IMR-90 (cell line): ENCODE data around the gene CRIM1. TPM values are rescaled to one million over a fixed set of nuclear protein-coding genes. Genes with fewer than 3 reads are reported as not detected.

Source experiments
- ATAC-seq: fragments of 200-7000 bp; cut with Tn5 transposase; 2 replicates; pipeline ENCODE4 v1.9.1; 2020; ENCODE audit warnings: low read depth, mild to moderate bottlenecking, moderate library complexity
- BruUV-seq: library from RNA; stranded (reverse); fragments of 400-500 nt; replicated peaks from 2 replicates; lab custom pipeline; 2021; lab: Mats Ljungman, UMichigan
- CTCF ChIA-PET: fragments of 300-600 bp; formaldehyde crosslinking; extraction: SDS; loops from one replicate; lab custom pipeline; 2021; ENCODE audit warnings: antibody characterized with exemption; lab: Yijun Ruan, JAX
- POLR2A ChIA-PET: fragments of 300-600 bp; sonication (Branson Sonifier 250); formaldehyde crosslinking; loops from one replicate; lab custom pipeline; 2022; ENCODE audit warnings: antibody characterized with exemption; ENCODE audit not compliant: unreplicated experiment; lab: Charles Lee
- DNase-seq: peaks from one replicate; pipeline ENCODE4 v3.0.0; 2013
- H2AFZ ChIP-seq: replicated peaks from 2 replicates; pipeline ENCODE3; 2013; ENCODE audit warnings: low read length, mild to moderate bottlenecking; ENCODE audit not compliant: poor library complexity
- H2AK5ac ChIP-seq: 2 replicates; pipeline ENCODE4 v1.6.1; 2013; ENCODE audit warnings: low read depth, low read length, inconsistent platforms
- H2AK9ac ChIP-seq: replicated peaks from 2 replicates; pipeline ENCODE3; 2013; ENCODE audit warnings: mild to moderate bottlenecking, low read depth, low read length, moderate library complexity; ENCODE audit not compliant: poor library complexity
- H2BK120ac ChIP-seq: 2 replicates; pipeline ENCODE4 v1.6.1; 2013; ENCODE audit warnings: low read depth, low read length, inconsistent platforms
- H2BK15ac ChIP-seq: 3 replicates; pipeline ENCODE4 v1.6.1; 2013; ENCODE audit warnings: low read depth, low read length, inconsistent platforms
- H2BK20ac ChIP-seq: 2 replicates; pipeline ENCODE4 v1.6.1; 2013; ENCODE audit warnings: low read depth, mild to moderate bottlenecking, inconsistent platforms, low read length, moderate library complexity
- H2BK5ac ChIP-seq: 2 replicates; pipeline ENCODE4 v1.6.1; 2013; ENCODE audit warnings: mild to moderate bottlenecking, low read depth, low read length, inconsistent platforms; ENCODE audit not compliant: poor library complexity, severe bottlenecking
- H3K14ac ChIP-seq: replicated peaks from 2 replicates; pipeline ENCODE4 v1.6.1; 2013; ENCODE audit warnings: low read depth, low read length, inconsistent platforms
- H3K18ac ChIP-seq: 2 replicates; pipeline ENCODE4 v1.6.1; 2013; ENCODE audit warnings: low read depth, low read length, control low read depth
- H3K23ac ChIP-seq: 2 replicates; pipeline ENCODE4 v1.6.1; 2013; ENCODE audit warnings: low read depth, low read length, inconsistent platforms
- H3K27ac ChIP-seq: 2 replicates; pipeline ENCODE4 v1.5.1; 2013; ENCODE audit warnings: mild to moderate bottlenecking, control low read depth, low read length; ENCODE audit not compliant: insufficient read depth
- H3K27me3 ChIP-seq: 2 replicates; pipeline ENCODE4 v1.6.1; 2013; ENCODE audit warnings: low read length; ENCODE audit not compliant: control insufficient read depth, insufficient read depth
- H3K36me3 ChIP-seq: 2 replicates; pipeline ENCODE4 v1.6.1; 2013; ENCODE audit warnings: low read length, mixed read lengths; ENCODE audit not compliant: control insufficient read depth, insufficient read depth
- H3K4ac ChIP-seq: 2 replicates; pipeline ENCODE4 v1.6.1; 2013; ENCODE audit warnings: low read depth, low read length, inconsistent platforms
- H3K4me1 ChIP-seq: 2 replicates; pipeline ENCODE4 v1.6.1; 2013; ENCODE audit warnings: low read length, mixed read lengths; ENCODE audit not compliant: control insufficient read depth, insufficient read depth
- H3K4me2 ChIP-seq: 2 replicates; pipeline ENCODE4 v1.6.1; 2013; ENCODE audit warnings: low read depth, mild to moderate bottlenecking, control low read depth, low read length, moderate library complexity
- H3K4me3 ChIP-seq: 2 replicates; pipeline ENCODE4 v1.5.1; 2013; ENCODE audit warnings: low read depth, mild to moderate bottlenecking, control low read depth, low read length, moderate library complexity; ENCODE audit not compliant: insufficient read depth
- H3K56ac ChIP-seq: 2 replicates; pipeline ENCODE4 v1.6.1; 2013; ENCODE audit warnings: low read length, inconsistent platforms; ENCODE audit not compliant: insufficient read depth; ENCODE audit errors: extremely low read depth
- H3K79me1 ChIP-seq, 2 experiments: 2 replicates each; pipeline ENCODE4 v1.6.1; 2013; ENCODE audit warnings: low read length in 2 of 2, inconsistent platforms in 1 of 2, low read depth in 1 of 2
- H3K9ac ChIP-seq: 2 replicates; pipeline ENCODE4 v1.6.1; 2013; ENCODE audit warnings: low read depth, low read length, control low read depth
- H3K9me1 ChIP-seq: 2 replicates; pipeline ENCODE4 v1.6.1; 2013; ENCODE audit warnings: low read length, inconsistent platforms; ENCODE audit not compliant: insufficient read depth
- H3K9me3 ChIP-seq: 2 replicates; pipeline ENCODE4 v1.6.1; 2013; ENCODE audit warnings: low read length; ENCODE audit not compliant: control insufficient read depth, insufficient read depth
- H4K20me1 ChIP-seq: 2 replicates; pipeline ENCODE4 v1.6.1; 2013; ENCODE audit warnings: low read length, inconsistent platforms; ENCODE audit not compliant: insufficient read depth
- H4K5ac ChIP-seq: 2 replicates; pipeline ENCODE4 v1.6.1; 2013; ENCODE audit warnings: mild to moderate bottlenecking, low read depth, low read length, control low read depth
- H4K8ac ChIP-seq, 2 experiments: 2 replicates each; pipeline ENCODE4 v1.6.1; 2013; ENCODE audit warnings: low read depth in 2 of 2, low read length in 2 of 2, control low read depth in 1 of 2, inconsistent platforms in 1 of 2
- H4K91ac ChIP-seq: 2 replicates; pipeline ENCODE4 v1.6.1; 2013; ENCODE audit warnings: low read depth, low read length, inconsistent platforms; ENCODE audit not compliant: insufficient read depth
- BHLHE40 ChIP-seq: fragments of 150-350 bp; IDR thresholded peaks from 2 replicates; pipeline ENCODE4 v1.6.1; 2016; ENCODE audit warnings: mild to moderate bottlenecking, low read depth, low read length
- CEBPB ChIP-seq: IDR thresholded peaks from 2 replicates; pipeline ENCODE4 v1.6.1; 2012; ENCODE audit warnings: low read depth, low read length, improper control_type of control experiment
- CHD1 ChIP-seq: IDR thresholded peaks from 2 replicates; pipeline ENCODE4 v1.6.1; 2012; ENCODE audit warnings: low read depth, low read length, improper control_type of control experiment
- CTCF ChIP-seq: conservative IDR thresholded peaks from 2 replicates; pipeline ENCODE4 v1.5.1; 2012; ENCODE audit warnings: mild to moderate bottlenecking, low read depth, low read length, improper control_type of control experiment
- ELK1 ChIP-seq: fragments of 150-350 bp; IDR thresholded peaks from 2 replicates; pipeline ENCODE4 v1.6.1; 2016; ENCODE audit warnings: low read depth, mild to moderate bottlenecking, low read length, moderate library complexity, borderline replicate concordance
- MAFK ChIP-seq: IDR thresholded peaks from 2 replicates; pipeline ENCODE4 v1.6.1; 2012; ENCODE audit warnings: low read depth, low read length, improper control_type of control experiment
- MAZ ChIP-seq: IDR thresholded peaks from 2 replicates; pipeline ENCODE4 v1.6.1; 2012; ENCODE audit warnings: low read depth, mild to moderate bottlenecking, low read length, improper control_type of control experiment, moderate library complexity, borderline replicate concordance
- MXI1 ChIP-seq: IDR thresholded peaks from 2 replicates; pipeline ENCODE4 v1.6.1; 2012; ENCODE audit warnings: low read depth, mild to moderate bottlenecking, low read length, moderate library complexity, borderline replicate concordance
- NFE2L2 ChIP-seq: fragments of 150-350 bp; IDR thresholded peaks from 2 replicates; pipeline ENCODE4 v1.6.1; 2016; ENCODE audit warnings: low read depth, mild to moderate bottlenecking, low read length
- POLR2A ChIP-seq: IDR thresholded peaks from 2 replicates; pipeline ENCODE4 v1.6.1; 2012; ENCODE audit warnings: mild to moderate bottlenecking, low read depth, low read length
- RCOR1 ChIP-seq: IDR thresholded peaks from 2 replicates; pipeline ENCODE4 v1.6.1; 2012; ENCODE audit warnings: mild to moderate bottlenecking, low read length, improper control_type of control experiment; ENCODE audit not compliant: insufficient replicate concordance
- SMC3 ChIP-seq: fragments of 150-350 bp; IDR thresholded peaks from 2 replicates; pipeline ENCODE4 v1.6.1; 2016; ENCODE audit warnings: low read depth, mild to moderate bottlenecking, antibody characterized with exemption, low read length, moderate library complexity
- WGBS, 2 experiments: methylation state at CpG; one replicate each; pipeline versions ENCODE4 v1.1.5 to v1.1.7; 2013; ENCODE audit warnings: missing lambda C conversion rate in 2 of 2; ENCODE audit not compliant: insufficient read length in 1 of 2; ENCODE audit errors: extremely low coverage in 2 of 2; 5-methylcytosine and 5-hydroxymethylcytosine counted together
- dilution Hi-C: fragments of 300-500 bp; cut with HindIII; formaldehyde crosslinking; loops from one replicate; pipeline ENCODE4 v1.14.3; 2018; ENCODE audit warnings: low sequenced_read_pairs; ENCODE audit not compliant: unreplicated experiment
- in situ Hi-C: fragments of 300-500 bp; cut with MboI; formaldehyde crosslinking; loops from 3 replicates; pipeline ENCODE4 v1.14.3; 2019; ENCODE audit warnings: low sequenced_read_pairs, inconsistent platforms, mixed read lengths
- intact Hi-C: fragments of 100-400 bp; cut with micrococcal nuclease; formaldehyde crosslinking; loops from 2 replicates; pipeline ENCODE4 v1.10.0; 2022
- polyA plus RNA-seq, 3 experiments: library from polyadenylated mRNA; depleted of rRNA; stranded (reverse); fragments of >200 nt; gene quantifications; 2 replicates each; pipeline ENCODE4 v1.2.3, GENCODE V29; 2012; ENCODE audit warnings: low replicate concordance in 1 of 3
- total RNA-seq: library from RNA; depleted of rRNA; stranded (reverse); fragments of >200 nt; gene quantifications from 2 replicates; pipeline ENCODE4 v1.2.3, GENCODE V29; 2012
- TF ChIP-seq, protein P1 (sequence below): fragments of 150-350 bp; IDR thresholded peaks from 2 replicates; pipeline ENCODE4 v1.6.1; 2017; ENCODE audit warnings: mild to moderate bottlenecking, antibody characterized with exemption, low read length, low read depth

CRIM1 gene
- total and polyA plus RNA-seq, 2 of the 4 experiments (the other 2 are of a cell fraction) = 285 to 490 TPM

GRCh38 chr2:36356990-36357846, 1.6 kb downstream of the CRIM1 start:
- peak overlapping the region; percentile 70 for H3K4me3 ChIP-seq
- ChIA-PET POLR2A (interaction anchor here (0.7 kb wide), 1 partner anchor 28 kb away, joined by 3 read pairs; no protein-coding TSS in a partner anchor), CTCF (no interaction called here)
- intact Hi-C loops = loop anchor here (5.0 kb wide), 1 partner anchor 95 kb away; no protein-coding TSS in a partner anchor
- H4K91ac ChIP-seq = peak overlapping the region; percentile 67
- peak overlapping the region; percentile 83 for H3K4ac ChIP-seq
- peak overlapping the region; percentile 91 for H3K56ac ChIP-seq
- peak overlapping the region; percentile 37 for H3K18ac ChIP-seq
- H3K36me3 ChIP-seq = peaks cover 4% of the 10 kb centered on the region; the same call in 1 of the 2 replicates
- dilution Hi-C loops = no loop called here
- peak overlapping the region; percentile 34 for H4K5ac ChIP-seq
- peak overlapping the region; percentile 90 for H2AK9ac ChIP-seq
- H2BK5ac ChIP-seq = peak overlapping the region; percentile 90
- peak overlapping the region; percentile 12 to 41; a peak in 2 of 4 replicates for H4K8ac ChIP-seq
- H3K9me3 ChIP-seq = no peaks in the 10 kb centered on the region
- H2BK120ac ChIP-seq = peak overlapping the region; percentile 53
- H3K79me1 ChIP-seq = peaks cover 13 to 35% of the 10 kb centered on the region in 2 experiments
- H2AFZ ChIP-seq = peak overlapping the region; percentile 59
- peak overlapping the region; percentile 28; the same call in 1 of the 2 replicates for H2BK20ac ChIP-seq
- H3K4me2 ChIP-seq = peak overlapping the region; percentile 86
- peak overlapping the region; percentile 95 for H3K9ac ChIP-seq
- in situ Hi-C loops = no loop called here
- peak overlapping the region; percentile 95 for H3K23ac ChIP-seq
- WGBS, 2 experiments = 0% methylated on average over 11 of the region's 53 CpGs; no CpG with 5 or more reads in 1 of the 2 experiments
- H3K14ac ChIP-seq = peak overlapping the region; percentile 90
- H2BK15ac ChIP-seq = peak overlapping the region; percentile 17; the same call in 1 of the 3 replicates
- H3K27ac ChIP-seq = peak overlapping the region; percentile 92
- peaks cover 22% of the 10 kb centered on the region for H3K4me1 ChIP-seq
- peaks cover 15% of the 10 kb centered on the region for H3K9me1 ChIP-seq
- peaks cover 69% of the 10 kb centered on the region for H4K20me1 ChIP-seq
- BruUV-seq = no TSS peak
- DNase-seq (peak; percentile 74), ATAC-seq (peak; percentile 12)
- no peaks in the 10 kb centered on the region for H3K27me3 ChIP-seq
- peak overlapping the region; percentile 87 for H2AK5ac ChIP-seq
- peak; percentile 92 for TF ChIP-seq CHD1
- TF ChIP-seq NFE2L2 = no peak
- TF ChIP-seq SMC3 = no peak
- TF ChIP-seq MXI1 = peak; percentile 78; the same call in 1 of the 2 replicates
- TF ChIP-seq RCOR1 = peak; percentile 13
- TF ChIP-seq MAZ = peak; percentile 94
- TF ChIP-seq MAFK = no peak
- TF ChIP-seq POLR2A = peak; percentile 87; the same call in 1 of the 2 replicates
- TF ChIP-seq, protein P1, sequence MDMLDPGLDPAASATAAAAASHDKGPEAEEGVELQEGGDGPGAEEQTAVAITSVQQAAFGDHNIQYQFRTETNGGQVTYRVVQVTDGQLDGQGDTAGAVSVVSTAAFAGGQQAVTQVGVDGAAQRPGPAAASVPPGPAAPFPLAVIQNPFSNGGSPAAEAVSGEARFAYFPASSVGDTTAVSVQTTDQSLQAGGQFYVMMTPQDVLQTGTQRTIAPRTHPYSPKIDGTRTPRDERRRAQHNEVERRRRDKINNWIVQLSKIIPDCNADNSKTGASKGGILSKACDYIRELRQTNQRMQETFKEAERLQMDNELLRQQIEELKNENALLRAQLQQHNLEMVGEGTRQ = no peak
- TF ChIP-seq CTCF = no peak
- no peak for TF ChIP-seq CEBPB
- TF ChIP-seq ELK1 = no peak
- TF ChIP-seq BHLHE40 = peak; percentile 59
